ENCODE results near the gene SEPTIN6. TPM values are rescaled to one million over a fixed set of nuclear protein-coding genes. Genes with fewer than 3 reads are reported as not detected.
"Not testable (repeated sequence)": the region's sequence is repeated elsewhere in the genome, so short reads cannot be mapped to it uniquely, and the experiment has no call there.

Gene SEPTIN6
- total RNA-seq, 1 experiment from 2014 or later = 4.7 TPM

DNA sequence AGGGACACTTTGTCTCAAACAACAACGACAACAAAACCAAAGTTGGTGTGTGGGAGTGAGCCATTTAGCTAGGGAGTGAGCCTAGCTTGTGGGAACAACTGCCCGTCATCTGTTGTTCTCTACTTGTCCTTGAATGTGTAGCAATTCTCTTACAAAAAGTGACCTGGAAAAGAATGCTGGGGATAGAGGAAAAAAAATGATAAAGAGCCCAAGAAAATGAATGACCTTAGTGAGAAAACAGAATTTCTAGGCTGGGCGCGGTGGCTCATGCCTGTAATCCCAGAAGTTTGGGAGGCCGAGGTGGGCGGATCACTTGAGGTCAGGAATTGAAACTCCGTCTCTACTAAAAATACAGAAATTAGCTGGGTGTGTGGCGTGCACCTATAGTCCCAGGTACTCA, 19.6 kb downstream of the SEPTIN6 start:
- no TSS peak for BruUV-seq (replicated peaks)
- CTCF ChIA-PET = no interaction called here
- no peak overlapping the region for H3K4me3 Mint-ChIP-seq (ENCODE audit: unreplicated experiment)
- H3K9me3 Mint-ChIP-seq (ENCODE audit: unreplicated experiment) = no peaks in the 10 kb centered on the region
- TF ChIP-seq, protein P1, sequence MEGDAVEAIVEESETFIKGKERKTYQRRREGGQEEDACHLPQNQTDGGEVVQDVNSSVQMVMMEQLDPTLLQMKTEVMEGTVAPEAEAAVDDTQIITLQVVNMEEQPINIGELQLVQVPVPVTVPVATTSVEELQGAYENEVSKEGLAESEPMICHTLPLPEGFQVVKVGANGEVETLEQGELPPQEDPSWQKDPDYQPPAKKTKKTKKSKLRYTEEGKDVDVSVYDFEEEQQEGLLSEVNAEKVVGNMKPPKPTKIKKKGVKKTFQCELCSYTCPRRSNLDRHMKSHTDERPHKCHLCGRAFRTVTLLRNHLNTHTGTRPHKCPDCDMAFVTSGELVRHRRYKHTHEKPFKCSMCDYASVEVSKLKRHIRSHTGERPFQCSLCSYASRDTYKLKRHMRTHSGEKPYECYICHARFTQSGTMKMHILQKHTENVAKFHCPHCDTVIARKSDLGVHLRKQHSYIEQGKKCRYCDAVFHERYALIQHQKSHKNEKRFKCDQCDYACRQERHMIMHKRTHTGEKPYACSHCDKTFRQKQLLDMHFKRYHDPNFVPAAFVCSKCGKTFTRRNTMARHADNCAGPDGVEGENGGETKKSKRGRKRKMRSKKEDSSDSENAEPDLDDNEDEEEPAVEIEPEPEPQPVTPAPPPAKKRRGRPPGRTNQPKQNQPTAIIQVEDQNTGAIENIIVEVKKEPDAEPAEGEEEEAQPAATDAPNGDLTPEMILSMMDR (IDR thresholded peaks at IDR 0.05; ENCODE audit: unreplicated experiment) = no peak
- H3K36me3 Mint-ChIP-seq (ENCODE audit: insufficient read depth, unreplicated experiment) = no peaks in the 10 kb centered on the region
- POLR2A ChIA-PET = no interaction called here
- H3K27ac Mint-ChIP-seq (ENCODE audit: low read depth, unreplicated experiment) = no peak overlapping the region
- no peak for DNase-seq (ENCODE audit: unreplicated experiment)
- H3K27me3 Mint-ChIP-seq (ENCODE audit: insufficient read depth, unreplicated experiment) = no peaks in the 10 kb centered on the region
- peaks cover 4% of the 10 kb centered on the region for H3K4me1 Mint-ChIP-seq (ENCODE audit: insufficient read depth, unreplicated experiment)
- intact Hi-C loops (cut with micrococcal nuclease) = no loop called here

DNA sequence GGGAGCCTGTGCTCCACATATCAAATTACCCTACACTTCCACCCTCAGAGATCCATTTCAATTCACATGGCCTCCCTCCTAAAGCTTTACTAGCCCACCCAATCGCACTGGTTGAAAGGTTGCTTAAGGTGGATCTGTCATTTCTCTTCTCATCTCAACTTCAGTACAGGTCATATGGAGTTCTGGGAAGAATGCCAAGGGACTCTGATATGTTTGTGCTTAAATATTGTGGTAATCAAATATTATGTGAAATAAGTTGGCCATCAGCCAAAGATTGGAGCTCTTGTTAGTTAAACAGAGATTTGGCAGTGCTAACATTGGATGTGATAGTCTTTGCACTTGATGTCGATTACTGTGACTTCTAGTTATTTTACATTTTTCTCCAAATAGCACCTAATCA, 20.5 kb downstream of the SEPTIN6 start:
- ChIA-PET CTCF (interaction anchor here (0.6 kb wide), 2 partner anchors 100 to 1300 kb away, joined by 3 to 6 read pairs; no protein-coding TSS in a partner anchor), POLR2A (interaction anchor here (0.9 to 1.1 kb wide), 2 partner anchors 31 to 66 kb away, joined by 3 read pairs; partner anchors contain the start of gene NKRF)
- DNase-seq (ENCODE audit: unreplicated experiment) = peak; percentile 43

DNA sequence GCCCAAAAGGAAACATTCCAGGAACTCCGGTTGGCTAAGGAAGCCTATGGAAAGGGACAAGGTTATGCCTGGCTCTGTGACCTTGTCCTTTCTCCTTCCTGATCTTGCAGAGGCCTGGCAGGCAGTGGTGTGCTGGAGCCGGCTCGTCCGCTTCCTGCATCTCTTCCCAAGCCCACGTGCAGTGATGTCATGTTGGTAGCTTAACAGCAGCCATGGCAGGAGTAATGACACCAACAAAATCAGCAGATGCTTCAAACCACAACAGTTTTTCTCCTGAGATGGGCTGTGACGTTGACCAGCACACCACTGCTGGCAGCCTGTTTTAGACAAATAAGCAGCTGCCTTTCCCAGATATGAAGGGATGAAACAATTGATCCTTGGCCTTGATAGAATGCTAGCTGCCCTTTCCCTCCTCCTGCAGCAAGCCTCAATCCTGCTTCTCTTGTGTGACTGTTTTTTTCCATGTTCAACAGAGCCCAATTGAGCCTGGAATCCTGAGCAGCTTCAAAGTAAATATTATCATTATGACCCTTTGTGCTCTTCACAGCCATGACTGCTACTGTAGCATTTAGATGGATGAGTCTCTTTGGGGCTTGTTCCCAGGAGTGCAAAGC, 23.4 kb downstream of the SEPTIN6 start:
- no peaks in the 10 kb centered on the region for H3K36me3 Mint-ChIP-seq (ENCODE audit: insufficient read depth, unreplicated experiment)
- intact Hi-C loops (cut with micrococcal nuclease) = no loop called here
- DNase-seq (ENCODE audit: unreplicated experiment) = no peak
- H3K27ac Mint-ChIP-seq (ENCODE audit: low read depth, unreplicated experiment) = no peak overlapping the region
- no peak overlapping the region for H3K4me3 Mint-ChIP-seq (ENCODE audit: unreplicated experiment)
- peaks cover 10% of the 10 kb centered on the region for H3K4me1 Mint-ChIP-seq (ENCODE audit: insufficient read depth, unreplicated experiment)
- no TSS peak for BruUV-seq (replicated peaks)
- CTCF ChIA-PET = no interaction called here
- POLR2A ChIA-PET = no interaction called here
- H3K9me3 Mint-ChIP-seq (ENCODE audit: unreplicated experiment) = no peaks in the 10 kb centered on the region
- TF ChIP-seq, protein P1 (IDR thresholded peaks at IDR 0.05; ENCODE audit: unreplicated experiment) = no peak
- H3K27me3 Mint-ChIP-seq (ENCODE audit: insufficient read depth, unreplicated experiment) = peaks cover 12% of the 10 kb centered on the region

More for the DNA sequence above, 20.5 kb downstream of the SEPTIN6 start:
- TF ChIP-seq, protein P1 (IDR thresholded peaks at IDR 0.05; ENCODE audit: unreplicated experiment) = no peak
- intact Hi-C loops (cut with micrococcal nuclease) = no loop called here
- H3K36me3 Mint-ChIP-seq (ENCODE audit: insufficient read depth, unreplicated experiment) = no peaks in the 10 kb centered on the region
- peaks cover 4% of the 10 kb centered on the region for H3K4me1 Mint-ChIP-seq (ENCODE audit: insufficient read depth, unreplicated experiment)
- no peaks in the 10 kb centered on the region for H3K27me3 Mint-ChIP-seq (ENCODE audit: insufficient read depth, unreplicated experiment)
- H3K4me3 Mint-ChIP-seq (ENCODE audit: unreplicated experiment) = no peak overlapping the region
- no TSS peak for BruUV-seq (replicated peaks)
- no peak overlapping the region for H3K27ac Mint-ChIP-seq (ENCODE audit: low read depth, unreplicated experiment)
- H3K9me3 Mint-ChIP-seq (ENCODE audit: unreplicated experiment) = no peaks in the 10 kb centered on the region

DNA sequence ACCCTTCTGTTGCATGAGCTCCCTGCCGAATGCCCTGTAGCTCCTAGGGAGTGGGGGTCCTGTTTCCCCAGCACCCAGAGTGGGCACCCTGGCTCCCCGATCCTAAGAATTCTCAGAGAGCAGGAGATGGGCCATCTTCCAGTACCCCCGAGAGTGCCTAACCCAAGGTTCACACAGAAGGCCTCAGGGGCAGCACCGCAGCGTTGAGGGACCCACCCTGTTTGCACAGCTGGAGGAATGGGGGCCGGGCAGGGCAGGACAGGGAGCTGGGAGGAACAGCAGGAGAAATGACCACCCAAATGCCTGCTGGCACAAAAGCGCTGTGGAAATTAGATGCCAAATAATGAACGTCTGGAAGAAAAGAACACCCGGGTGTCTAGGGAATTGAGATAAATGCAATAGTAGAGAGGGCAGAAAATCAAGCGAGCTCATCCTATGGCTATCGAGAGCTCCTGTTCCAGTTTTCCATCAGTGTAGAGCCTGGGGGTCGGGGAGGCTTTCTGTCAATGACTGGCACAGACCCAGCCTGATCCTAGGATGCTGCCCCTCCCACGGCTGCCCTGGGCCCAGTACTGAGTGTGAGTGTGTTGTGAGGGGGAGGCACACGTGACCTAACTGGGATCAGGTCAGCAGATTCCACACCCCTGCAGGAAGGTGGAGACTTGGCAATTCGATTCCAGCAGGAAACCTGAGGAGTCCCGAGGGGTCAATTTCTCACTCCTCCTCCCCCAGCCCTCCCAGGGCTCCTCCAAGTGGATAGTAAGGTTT, 25.7 kb downstream of the SEPTIN6 start:
- TF ChIP-seq, protein P1 (IDR thresholded peaks at IDR 0.05; ENCODE audit: unreplicated experiment) = no peak
- Mint-ChIP-seq H3K4me1 (ENCODE audit: insufficient read depth, unreplicated experiment) (peaks cover 8% of the 10 kb centered on the region), H3K27ac (ENCODE audit: low read depth, unreplicated experiment) (no peak overlapping the region), H3K4me3 (ENCODE audit: unreplicated experiment) (no peak overlapping the region), H3K27me3 (ENCODE audit: insufficient read depth, unreplicated experiment) (peaks cover 12% of the 10 kb centered on the region), H3K36me3 (ENCODE audit: insufficient read depth, unreplicated experiment) (no peaks in the 10 kb centered on the region), H3K9me3 (ENCODE audit: unreplicated experiment) (no peaks in the 10 kb centered on the region)
- no peak for DNase-seq (ENCODE audit: unreplicated experiment)
- no TSS peak for BruUV-seq (replicated peaks)
- intact Hi-C loops (cut with micrococcal nuclease) = no loop called here
- ChIA-PET POLR2A (no interaction called here), CTCF (interaction anchor here (1.0 kb wide), 1 partner anchor 62 kb away, joined by 3 read pairs; no protein-coding TSS in a partner anchor)

DNA sequence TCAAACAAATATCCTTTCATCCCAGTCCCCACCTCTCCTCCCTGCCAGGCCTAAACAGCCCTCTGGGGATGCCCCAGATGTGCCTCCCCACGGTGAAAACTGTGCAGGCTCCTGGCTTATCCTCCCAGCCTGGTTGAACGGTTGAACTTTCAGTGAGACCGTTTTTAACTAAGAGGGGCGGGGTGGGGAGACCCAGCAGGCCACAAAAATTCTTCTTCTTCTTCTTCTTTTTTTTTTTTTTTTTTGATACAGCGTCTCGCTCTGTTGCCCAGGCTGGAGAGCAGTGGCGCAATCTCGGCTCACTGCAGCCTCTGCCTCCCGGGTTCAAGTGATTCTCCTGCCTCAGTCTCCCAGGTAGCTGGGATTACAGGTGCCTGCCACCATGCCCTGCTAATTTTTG, 28.1 kb downstream of the SEPTIN6 start:
- H3K36me3 Mint-ChIP-seq (ENCODE audit: insufficient read depth, unreplicated experiment); CTCF ChIA-PET: not testable (repeated sequence)

More for the DNA sequence above, 28.1 kb downstream of the SEPTIN6 start:
- H3K9me3 Mint-ChIP-seq (ENCODE audit: unreplicated experiment); POLR2A ChIA-PET; DNase-seq (ENCODE audit: unreplicated experiment); H3K4me1 Mint-ChIP-seq (ENCODE audit: insufficient read depth, unreplicated experiment); BruUV-seq (replicated peaks); H3K4me3 Mint-ChIP-seq (ENCODE audit: unreplicated experiment); H3K27ac Mint-ChIP-seq (ENCODE audit: low read depth, unreplicated experiment); intact Hi-C loops (cut with micrococcal nuclease): not testable (repeated sequence)
- peaks cover 12% of the 10 kb centered on the region for H3K27me3 Mint-ChIP-seq (ENCODE audit: insufficient read depth, unreplicated experiment)
